ENCODE data around the gene CSNK1G2.
"Not testable (repeated sequence)": the region's sequence is repeated elsewhere in the genome, so short reads cannot be mapped to it uniquely, and the experiment has no call there.

Gene CSNK1G2

GRCh38 chr19:1970003-1970805 is 29.2 kb downstream of the CSNK1G2 start:
- no peak for DNase-seq

- no peak for DNase-seq
These were observed 30.0 kb downstream of the CSNK1G2 start for GRCh38 chr19:1970806-1971502.

GRCh38 chr19:1974381-1975161 is 33.6 kb downstream of the CSNK1G2 start:
- DNase-seq, result no peak

GRCh38 chr19:1975162-1975480 is 34.1 kb downstream of the CSNK1G2 start:
- DNase-seq, result no peak

- DNase-seq, result no peak
These were observed 36.1 kb downstream of the CSNK1G2 start for GRCh38 chr19:1977120-1977519.

- no peak for DNase-seq
These were observed 37.4 kb downstream of the CSNK1G2 start for GRCh38 chr19:1978346-1978894.

- no peak for DNase-seq
These were observed 38.0 kb downstream of the CSNK1G2 start for GRCh38 chr19:1979017-1979416.

- DNase-seq, result no peak
These were observed 38.7 kb downstream of the CSNK1G2 start for GRCh38 chr19:1979642-1980041.

- DNase-seq, result no peak
These were observed 39.3 kb downstream of the CSNK1G2 start for GRCh38 chr19:1980091-1980808.

GRCh38 chr19:1980809-1981181 is 39.8 kb downstream of the CSNK1G2 start:
- no peak for DNase-seq

GRCh38 chr19:1981253-1981652 is 40.3 kb downstream of the CSNK1G2 start:
- DNase-seq, result no peak

- DNase-seq, result no peak
These were observed 43.4 kb downstream of the CSNK1G2 start for GRCh38 chr19:1984357-1984756.

- DNase-seq, result no peak
These were observed 44.8 kb downstream of the CSNK1G2 start for GRCh38 chr19:1985588-1986356.

GRCh38 chr19:1986357-1987162 is 45.6 kb downstream of the CSNK1G2 start:
- DNase-seq, result no peak

- no peak for DNase-seq
These were observed 46.5 kb downstream of the CSNK1G2 start for GRCh38 chr19:1987197-1988187.

- DNase-seq, result not testable (repeated sequence)
These were observed 47.5 kb downstream of the CSNK1G2 start for GRCh38 chr19:1988464-1988863.

- no peak for DNase-seq
These were observed 48.7 kb downstream of the CSNK1G2 start for GRCh38 chr19:1989513-1990229.

GRCh38 chr19:1990230-1991017 is 49.5 kb downstream of the CSNK1G2 start:
- DNase-seq, result no peak

Data from GDM1 (cell line).